ENCODE results near the gene SENP7.
"Not testable (repeated sequence)": the region's sequence is repeated elsewhere in the genome, so short reads cannot be mapped to it uniquely, and the experiment has no call there.

The SENP7 gene

DNA sequence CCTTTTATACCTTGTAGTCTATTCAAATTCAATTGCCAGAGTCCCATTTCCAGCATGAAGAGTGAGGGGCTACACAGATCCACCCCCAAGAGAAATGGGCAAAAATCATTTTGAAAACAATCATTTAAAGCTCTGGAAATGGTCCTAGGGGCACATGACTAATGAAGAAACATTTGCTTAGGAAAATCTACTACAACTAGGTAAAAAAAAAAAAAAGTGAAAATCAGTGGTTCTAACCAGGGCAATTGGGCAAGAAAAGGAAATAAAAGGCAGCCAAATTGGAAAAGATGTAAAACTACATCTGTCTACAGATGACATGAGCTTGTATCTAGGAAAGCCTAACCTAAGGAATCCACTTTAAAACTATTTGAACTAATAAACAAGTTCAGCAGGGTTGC is 202.0 kb downstream of the SENP7 start:
- no peak overlapping the region for H3K4me3 ChIP-seq (ENCODE audit: low read depth, low read length)
- no peak for DNase-seq (ENCODE audit: low read depth)
- no peak for TF ChIP-seq CTCF (IDR thresholded peaks at IDR 0.05; ENCODE audit: control insufficient read depth, extremely low read depth, insufficient read depth)

GRCh38 chr3:101308147-101308772 is 204.8 kb downstream of the SENP7 start:
- not testable (repeated sequence) for H3K4me3 ChIP-seq (ENCODE audit: low read depth, low read length); DNase-seq (ENCODE audit: low read depth)

- H3K4me3 ChIP-seq (ENCODE audit: low read depth, low read length), result no peak overlapping the region
- TF ChIP-seq CTCF (IDR thresholded peaks at IDR 0.05; ENCODE audit: control insufficient read depth, extremely low read depth, insufficient read depth), result no peak
- DNase-seq (ENCODE audit: low read depth), result no peak
Observed at GRCh38 chr3:101303836-101304235, 209.2 kb downstream of the SENP7 start.

DNA sequence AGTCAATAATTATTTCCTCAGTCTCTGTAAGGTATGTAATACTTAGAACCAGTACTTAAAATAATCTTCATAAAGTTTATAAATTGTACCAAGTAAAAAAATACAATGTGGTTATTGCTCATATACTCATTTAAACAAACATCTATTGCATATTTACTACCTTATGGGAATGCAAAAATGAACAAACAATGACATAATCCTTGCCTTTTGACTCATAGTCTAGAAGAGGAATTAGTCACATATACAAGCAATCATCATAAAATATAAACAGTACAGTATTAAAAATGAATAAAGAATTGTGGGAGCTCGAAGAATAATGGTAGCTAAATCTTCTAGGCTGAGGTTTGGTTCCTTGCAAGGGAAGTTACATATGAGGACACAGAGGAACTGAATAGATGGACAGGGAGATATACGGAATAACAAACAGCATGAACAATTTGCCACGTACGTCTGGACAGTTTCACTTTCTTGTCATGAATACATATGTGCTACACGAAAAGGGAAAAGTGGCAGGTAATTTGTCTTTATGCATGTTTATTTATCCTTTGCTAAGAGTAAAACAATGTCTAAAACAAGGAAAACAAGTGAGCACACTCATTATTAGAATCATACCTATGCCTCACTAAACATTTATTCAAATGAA is 209.8 kb downstream of the SENP7 start:
- no peak for TF ChIP-seq CTCF (IDR thresholded peaks at IDR 0.05; ENCODE audit: control insufficient read depth, extremely low read depth, insufficient read depth)
- H3K4me3 ChIP-seq (ENCODE audit: low read depth, low read length), result no peak overlapping the region
- DNase-seq (ENCODE audit: low read depth), result no peak

- no peak overlapping the region for H3K4me3 ChIP-seq (ENCODE audit: low read depth, low read length)
- TF ChIP-seq CTCF (IDR thresholded peaks at IDR 0.05; ENCODE audit: control insufficient read depth, extremely low read depth, insufficient read depth), result no peak
- DNase-seq (ENCODE audit: low read depth), result no peak
Observed at GRCh38 chr3:101300073-101300472, 212.9 kb downstream of the SENP7 start.

- H3K4me3 ChIP-seq (ENCODE audit: low read depth, low read length), result no peak overlapping the region
- DNase-seq (ENCODE audit: low read depth), result no peak
- TF ChIP-seq CTCF (IDR thresholded peaks at IDR 0.05; ENCODE audit: control insufficient read depth, extremely low read depth, insufficient read depth), result no peak
Observed at GRCh38 chr3:101292027-101292426, 221.0 kb downstream of the SENP7 start.

GRCh38 chr3:101288294-101288693 is 224.7 kb downstream of the SENP7 start:
- no peak for DNase-seq (ENCODE audit: low read depth)
- no peak overlapping the region for H3K4me3 ChIP-seq (ENCODE audit: low read depth, low read length)
- no peak for TF ChIP-seq CTCF (IDR thresholded peaks at IDR 0.05; ENCODE audit: control insufficient read depth, extremely low read depth, insufficient read depth)

Measured in LNCaP clone FGC (cell line).